ENCODE results near the gene SPPL3.
A peak's percentile ranks its signal among the peaks of the same experiment; 100 is the strongest.
"Not testable (repeated sequence)": the region's sequence is repeated elsewhere in the genome, so short reads cannot be mapped to it uniquely, and the experiment has no call there.

Gene SPPL3, protein sequence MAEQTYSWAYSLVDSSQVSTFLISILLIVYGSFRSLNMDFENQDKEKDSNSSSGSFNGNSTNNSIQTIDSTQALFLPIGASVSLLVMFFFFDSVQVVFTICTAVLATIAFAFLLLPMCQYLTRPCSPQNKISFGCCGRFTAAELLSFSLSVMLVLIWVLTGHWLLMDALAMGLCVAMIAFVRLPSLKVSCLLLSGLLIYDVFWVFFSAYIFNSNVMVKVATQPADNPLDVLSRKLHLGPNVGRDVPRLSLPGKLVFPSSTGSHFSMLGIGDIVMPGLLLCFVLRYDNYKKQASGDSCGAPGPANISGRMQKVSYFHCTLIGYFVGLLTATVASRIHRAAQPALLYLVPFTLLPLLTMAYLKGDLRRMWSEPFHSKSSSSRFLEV
- total RNA-seq = 33.1 to 43.9 reads per million in 2 donors

DNA sequence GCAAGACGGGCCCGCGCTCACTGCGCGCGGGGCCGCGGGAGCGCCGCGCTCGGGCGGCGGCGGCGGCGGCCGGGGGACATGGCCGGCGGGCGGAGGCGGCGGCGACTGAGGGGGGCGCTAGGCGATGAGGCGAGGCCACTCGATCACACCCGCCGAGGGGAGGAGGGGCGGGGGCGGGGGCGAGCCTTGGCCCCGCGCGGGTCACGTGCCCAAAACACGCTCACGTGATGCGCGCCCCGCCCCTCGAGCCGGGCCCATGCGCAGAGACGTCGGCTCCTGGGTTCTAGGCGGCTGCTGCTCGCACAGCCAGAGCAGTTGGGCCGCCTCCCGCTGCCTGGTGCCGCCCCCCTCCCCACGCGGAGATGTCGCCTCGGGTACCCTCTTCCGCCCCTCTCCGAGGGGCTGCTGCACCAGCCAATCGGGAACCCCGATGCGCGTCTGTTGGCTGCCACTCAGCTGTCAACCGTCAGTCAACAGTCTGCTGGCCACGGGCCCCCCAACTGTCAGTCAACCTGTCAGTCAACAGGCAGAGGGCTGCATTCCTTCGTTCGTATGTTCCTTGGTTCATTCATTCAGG, at the start of gene SPPL3:
Gene SPPL3, minus strand, starts transcription at position 162 of the 577 bp plus-strand sequence. CDS start 491 bp downstream, outside the sequence.
- peak; percentile 91 for DNase-seq

DNA sequence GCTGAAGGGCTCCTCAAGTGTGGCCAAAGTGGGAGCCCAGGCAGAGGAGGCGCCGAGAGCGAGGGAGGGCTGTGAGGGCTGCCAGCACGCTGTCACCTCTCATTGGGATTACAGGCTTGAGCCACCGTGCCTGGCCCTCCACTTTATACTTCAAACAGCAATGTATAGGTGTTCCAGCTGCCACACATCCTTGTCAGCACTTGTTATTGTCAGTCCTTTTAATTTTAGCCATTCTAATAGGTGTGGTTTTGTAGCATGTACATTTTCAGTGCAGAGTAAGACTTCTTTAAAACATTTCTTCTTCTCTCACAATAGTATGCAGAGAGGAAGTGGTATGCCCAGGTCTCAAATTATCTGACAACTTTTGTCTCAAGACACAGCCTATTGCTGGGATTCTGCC, 46.6 kb upstream of the SPPL3 start:
- DNase-seq = no peak

DNA sequence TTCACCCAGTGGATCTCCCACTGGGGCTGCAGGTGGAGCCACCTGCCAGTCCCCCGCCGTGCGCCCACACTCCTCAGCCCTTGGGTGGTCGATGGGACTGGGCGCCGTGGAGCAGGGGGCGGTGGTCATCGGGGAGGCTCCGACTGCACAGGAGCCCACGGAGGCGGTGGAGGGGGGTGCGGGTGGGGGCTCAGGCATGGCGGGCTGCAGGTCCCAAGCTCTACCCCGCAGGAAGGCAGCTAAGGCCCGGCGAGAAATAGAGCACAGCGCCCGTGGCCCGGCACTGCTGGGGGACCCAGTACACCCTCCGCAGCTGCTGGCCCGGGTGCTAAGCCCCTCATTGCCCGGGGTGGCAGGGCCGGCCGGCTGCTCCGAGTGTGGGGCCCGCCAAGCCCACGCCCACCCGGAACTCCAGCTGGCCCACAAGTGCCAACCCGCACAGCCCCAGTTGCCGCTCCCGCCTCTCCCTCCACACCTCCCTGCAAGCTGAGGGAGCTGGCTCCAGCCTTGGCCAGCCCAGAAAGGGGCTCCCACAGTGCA, 46.2 kb upstream of the SPPL3 start:
- not testable (repeated sequence) for DNase-seq

DNA sequence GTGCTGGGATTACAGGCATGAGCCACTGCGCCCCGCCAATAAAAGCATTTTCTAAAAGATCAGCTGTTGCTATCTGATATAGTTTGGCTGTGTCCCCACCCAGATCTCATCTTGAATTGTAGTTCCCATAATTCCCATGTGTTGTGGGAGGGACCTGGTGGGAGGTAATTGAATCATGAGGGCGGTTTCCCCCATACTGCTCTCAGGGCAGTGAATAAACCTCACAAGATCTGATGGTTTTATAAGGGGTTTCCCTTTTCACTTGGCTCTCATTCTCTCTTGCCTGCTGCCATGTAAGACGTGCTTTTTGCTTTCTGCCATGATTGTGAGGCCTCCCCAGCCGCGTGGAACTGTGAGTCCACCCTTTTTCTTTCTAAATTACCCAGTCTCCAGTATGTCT, 41.4 kb upstream of the SPPL3 start:
- not testable (repeated sequence) for DNase-seq

DNA sequence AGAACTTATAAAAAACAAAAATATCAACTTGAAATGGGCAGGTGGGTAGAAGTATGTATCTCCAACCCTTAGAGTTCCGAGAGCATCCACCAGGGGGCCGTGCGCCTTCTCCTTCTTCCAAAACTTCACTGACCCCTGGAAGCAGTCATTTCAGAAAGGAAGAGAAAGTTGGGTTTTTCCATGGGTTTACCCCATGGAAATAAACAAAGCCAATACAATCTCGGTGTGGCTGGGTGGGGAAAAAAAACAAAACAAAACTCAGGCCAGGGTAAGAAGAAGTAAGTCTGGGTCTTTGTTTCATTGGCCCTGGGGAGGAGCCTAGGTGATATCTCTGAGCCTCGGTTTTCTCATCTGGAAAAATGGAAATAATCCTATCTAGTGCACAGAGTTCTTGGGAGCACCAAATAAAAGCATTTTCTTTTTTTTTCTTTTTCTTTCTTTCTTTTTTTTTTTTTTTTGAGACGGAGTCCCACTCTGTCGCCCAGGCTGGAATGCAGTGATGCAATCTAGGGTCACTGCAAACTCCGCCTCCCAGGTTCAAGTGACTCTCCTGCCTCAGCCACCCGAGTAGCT, 40.6 kb upstream of the SPPL3 start:
- DNase-seq = peak; percentile 56

DNA sequence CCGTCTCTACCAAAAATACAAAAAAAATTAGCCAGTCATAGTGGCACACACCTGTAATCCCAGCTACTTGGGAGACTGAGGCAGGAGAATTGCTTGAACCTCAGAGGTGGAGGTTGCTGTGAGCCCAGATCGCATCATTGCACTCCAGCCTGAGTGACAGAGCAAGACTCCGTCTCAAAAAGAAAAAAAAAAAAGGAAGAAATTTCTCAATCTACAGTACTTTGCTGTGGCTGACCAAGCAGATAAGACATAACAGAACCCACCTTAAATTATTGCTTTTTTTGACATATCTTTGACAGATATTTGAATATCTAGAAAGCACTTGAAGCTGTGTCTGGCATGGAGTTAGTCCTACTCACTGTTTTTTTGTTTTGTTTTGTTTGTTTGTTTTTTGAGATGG, 39.3 kb upstream of the SPPL3 start:
- DNase-seq = no peak

DNA sequence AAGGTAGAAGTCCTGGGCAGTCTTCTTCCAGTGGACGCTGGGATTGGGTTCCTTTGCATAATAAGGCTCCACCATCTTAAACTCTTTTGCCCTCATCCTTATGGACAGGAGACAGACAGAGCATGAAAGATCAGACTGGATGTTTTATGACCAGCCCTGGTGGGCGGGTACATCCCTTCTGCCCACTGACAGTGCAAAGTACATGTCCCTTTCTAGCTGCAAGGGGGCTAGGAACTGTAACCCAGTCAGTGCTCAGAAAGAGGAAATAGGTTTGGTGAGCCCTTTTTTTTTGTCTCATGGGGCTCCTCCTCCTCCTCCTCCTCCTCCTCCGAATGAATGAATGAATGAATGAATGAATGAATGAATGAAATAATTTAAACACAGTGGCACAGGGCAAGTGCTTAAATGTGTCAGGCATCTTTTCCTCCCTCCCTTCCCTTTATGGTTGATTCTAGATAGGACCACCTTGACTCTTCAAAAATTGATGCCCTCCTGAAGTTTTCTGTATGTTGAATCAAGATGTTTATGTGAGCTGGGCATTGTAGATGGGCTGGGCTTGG, 37.8 kb upstream of the SPPL3 start:
- no peak for DNase-seq

DNA sequence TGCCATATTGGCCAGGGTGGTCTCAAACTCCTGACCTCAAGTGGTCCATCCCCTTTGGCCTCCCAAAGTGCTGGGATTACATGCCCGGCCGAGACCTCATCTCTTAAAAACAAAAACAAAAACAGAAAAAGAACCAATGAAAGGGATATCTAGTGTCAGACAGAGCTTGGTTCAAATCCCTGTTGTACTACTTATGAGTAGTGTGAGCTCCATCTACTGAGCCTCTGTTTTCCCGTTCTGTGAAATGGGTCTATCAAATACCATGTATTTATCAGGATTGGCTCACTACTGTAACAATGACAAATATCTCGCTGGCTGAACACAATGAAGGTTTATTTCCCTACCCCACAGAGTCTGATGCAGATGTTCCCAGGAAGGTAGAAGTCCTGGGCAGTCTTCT, 37.3 kb upstream of the SPPL3 start:
- DNase-seq = no peak

DNA sequence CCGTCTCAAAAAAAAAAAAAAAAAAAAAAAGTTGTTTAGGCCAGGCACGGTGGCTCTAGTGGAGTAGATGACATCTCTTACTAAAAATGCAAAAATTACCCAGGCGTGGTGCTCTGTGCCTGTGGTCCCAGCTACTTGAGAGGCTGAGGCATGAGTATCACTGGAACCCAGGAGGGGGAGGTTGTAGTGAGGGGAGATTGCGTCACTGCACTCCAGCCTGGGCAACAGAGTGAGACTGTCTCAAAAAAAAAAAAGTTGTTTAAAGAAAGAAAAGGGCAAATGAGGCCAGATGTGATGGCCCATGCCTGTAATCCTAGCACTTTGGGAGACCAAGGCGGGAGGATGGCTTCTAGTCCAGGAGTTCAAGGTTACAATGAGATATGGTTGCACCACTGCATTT, 36.6 kb upstream of the SPPL3 start:
- DNase-seq = no peak

DNA sequence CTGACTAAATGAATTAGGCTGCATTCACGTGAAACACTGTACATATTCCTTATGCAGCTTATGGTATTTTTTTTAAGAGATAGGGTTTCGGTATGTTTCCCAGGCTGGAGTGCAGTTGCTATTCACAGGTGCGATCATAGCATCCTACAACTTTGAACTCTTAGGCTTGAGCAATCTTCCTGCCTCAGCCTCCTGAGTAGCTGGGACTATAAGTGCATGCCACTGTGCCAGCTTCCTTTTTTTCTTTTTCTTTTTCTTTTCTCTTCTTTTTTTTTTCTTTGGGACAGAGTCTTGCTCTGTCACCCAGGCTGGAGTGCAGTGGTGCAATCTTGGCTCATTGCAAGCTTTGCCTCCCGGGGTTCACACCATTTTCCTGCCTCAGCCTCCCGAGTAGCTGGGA, 35.8 kb upstream of the SPPL3 start:
- DNase-seq = no peak

DNA sequence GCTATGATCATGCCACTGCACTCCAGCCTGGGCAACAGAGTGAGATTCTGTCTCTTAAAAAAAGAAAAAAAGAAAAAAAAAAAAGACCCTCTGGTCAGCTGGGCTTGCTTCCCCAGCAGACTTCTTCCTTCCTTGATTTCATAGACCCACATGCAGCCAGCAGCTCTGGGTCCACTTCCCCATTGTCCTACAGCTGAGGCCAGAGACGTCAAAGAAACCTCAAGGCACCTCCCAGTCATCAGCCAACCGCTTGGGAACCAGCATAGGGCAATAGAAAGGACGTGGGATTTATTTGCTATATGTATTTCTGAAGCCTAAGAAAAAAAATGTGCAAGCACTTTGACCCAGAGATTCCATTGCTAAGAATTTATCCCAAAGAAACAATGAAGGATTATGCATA, 35.4 kb upstream of the SPPL3 start:
- DNase-seq = no peak

DNA sequence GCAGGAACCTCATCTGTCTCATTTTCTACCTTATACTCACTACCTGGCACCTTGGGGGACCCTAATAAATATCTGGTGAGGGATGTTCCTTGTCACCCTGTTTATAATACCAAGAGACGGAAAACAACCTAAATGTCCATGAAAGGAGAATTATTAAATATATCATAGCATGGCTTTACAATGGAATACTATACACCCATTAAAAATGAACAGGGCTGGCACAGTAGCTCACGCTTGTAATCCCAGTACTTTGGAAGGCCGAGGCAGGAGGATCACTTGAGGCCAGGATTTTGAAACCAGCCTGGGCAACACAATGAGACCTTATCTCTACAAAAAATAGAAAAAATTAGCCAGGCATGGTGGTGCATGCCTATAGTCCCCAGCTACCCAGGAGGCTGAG, 34.3 kb upstream of the SPPL3 start:
- DNase-seq = no peak

DNA sequence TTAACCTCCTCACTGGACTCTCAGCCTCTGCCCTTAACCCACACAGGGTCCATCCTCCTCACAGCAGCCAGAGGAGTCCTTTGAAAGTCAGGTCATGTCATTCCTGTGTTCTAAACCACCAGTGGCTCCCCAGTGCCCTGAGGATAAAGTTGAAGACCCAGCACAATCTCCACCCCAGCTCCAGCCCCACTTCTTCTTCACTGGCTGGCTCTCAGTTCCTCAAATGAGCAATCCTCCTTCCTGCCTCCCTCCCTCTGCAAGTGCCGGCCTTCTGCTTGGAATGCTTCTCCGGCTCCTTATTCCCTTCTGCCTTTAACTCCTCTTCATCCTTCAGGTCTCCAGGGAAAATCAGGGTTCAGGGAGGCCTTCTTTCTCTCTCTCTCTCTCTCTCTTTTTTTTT, 32.0 kb upstream of the SPPL3 start:
- no peak for DNase-seq

DNA sequence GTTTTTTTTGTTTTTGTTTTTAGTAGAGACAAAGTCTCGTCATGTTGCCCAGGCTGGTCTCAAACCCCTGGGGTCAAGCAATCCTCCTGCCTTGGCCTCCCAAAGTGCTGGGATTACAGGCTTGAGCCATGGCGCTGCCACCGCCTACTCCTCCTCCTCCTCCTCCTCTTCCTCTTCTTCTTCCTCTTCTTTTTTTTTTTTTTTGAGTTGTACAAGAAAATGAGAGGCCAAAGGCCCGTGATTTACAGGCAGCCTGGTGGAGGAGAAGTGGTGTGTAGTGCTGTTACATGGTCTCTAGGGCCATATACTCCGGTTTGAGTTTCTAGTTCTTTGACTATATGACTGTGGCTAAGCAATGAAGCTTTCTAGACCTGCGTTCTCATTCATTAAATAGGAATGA, 29.6 kb upstream of the SPPL3 start:
- no peak for DNase-seq

DNA sequence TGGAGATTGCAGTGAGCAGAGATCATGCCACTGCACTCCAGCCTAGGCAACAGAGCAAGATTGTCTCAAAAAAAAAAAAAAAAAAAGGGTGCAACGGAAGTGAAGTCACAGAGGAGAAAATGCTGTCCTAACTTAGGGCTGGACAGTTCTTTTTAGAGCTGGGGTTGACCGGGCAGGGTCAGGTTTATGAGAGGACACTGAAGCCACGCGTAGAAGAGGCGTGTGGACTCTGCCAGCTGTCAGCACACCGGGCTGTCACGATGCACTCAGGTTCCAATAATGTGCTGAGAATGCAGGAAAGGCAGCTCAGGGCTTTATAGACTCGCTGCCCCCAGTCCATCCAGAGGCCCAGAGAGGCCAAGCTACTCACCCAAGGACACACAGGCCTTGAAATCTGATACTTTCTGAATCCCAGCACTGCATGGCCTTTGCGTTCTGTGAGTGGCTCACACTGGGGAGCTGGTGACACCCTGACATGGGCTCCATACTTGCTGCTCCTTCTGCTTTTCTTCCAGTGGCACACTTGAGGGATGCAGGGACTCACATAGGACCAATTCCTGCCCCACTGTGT, 28.9 kb upstream of the SPPL3 start:
- DNase-seq = no peak

DNA sequence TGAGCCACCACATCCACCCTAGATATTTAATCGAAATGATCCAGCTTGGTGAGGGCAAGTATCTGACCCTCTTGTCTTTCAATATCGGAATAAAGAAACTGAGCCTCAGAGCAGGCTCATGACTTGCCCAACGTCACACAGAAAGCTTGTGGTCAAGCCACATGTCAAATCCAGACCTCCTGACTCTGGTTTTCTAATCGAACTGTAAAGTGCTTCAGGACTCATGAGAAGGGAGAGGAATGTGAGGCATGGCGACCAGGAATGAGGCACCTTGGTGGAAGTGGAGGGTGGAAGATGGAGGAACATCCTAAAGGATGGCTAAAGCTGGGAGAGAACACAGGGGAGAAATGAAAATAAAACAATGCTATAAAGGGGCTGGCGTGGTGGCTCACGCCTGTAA, 27.9 kb upstream of the SPPL3 start:
- DNase-seq = no peak

DNA sequence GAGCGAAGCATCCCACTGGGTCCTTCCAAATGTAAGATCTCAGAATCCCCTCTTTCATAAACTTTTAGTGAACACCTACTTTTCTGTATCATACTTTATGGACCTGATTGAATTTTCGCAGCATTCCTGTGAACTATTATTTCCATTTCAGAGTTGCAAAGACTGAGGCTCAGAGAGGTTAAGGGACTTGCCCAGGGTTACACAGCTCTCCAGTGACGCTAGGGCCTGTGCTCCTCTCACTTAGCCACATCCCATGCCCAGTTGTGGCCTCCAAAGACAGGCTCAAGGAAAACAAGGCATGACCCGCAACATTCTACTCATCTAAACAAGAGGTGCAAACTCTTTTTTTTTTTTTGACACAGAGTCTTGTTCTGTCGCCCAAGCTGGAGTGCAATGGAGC, 25.9 kb upstream of the SPPL3 start:
- DNase-seq = no peak

DNA sequence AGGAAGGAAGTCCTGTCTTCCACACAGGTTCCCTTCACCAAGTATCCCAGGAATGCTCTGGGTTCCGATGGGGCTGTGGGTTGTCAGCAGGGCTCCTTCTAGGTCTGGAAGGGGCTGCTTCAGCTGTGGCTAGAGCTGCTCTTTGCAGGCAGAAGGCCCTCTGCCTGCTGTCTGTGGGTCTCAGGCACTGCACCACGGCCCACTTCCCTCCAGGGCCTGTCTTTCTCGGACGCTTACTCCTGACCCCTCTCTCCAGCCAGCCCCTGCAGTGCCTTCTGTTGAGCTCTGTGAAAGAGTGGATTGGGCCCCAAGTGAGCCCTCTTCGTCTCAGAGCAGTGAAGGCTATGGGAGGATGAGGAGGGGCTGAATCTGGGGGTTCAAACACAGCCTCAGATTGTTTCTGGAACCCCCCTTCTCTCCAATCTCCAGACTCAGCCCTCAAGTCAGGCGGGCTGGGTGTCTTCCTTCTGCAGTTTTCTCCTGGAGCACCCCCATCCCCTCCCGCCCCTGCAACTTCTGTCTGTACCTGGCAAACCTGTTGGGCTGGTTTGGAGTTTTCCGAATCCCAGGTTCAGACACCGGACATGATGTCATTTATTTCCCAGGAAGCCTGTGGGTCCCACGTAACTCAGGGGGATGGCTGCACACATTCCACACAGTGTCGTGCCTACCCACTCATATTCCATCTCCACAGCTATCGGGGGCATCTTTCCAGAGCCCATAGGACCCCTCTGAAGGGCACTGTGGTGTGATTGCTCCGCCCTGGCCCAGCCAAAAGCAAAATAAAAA, 24.9 kb upstream of the SPPL3 start:
- no peak for DNase-seq

DNA sequence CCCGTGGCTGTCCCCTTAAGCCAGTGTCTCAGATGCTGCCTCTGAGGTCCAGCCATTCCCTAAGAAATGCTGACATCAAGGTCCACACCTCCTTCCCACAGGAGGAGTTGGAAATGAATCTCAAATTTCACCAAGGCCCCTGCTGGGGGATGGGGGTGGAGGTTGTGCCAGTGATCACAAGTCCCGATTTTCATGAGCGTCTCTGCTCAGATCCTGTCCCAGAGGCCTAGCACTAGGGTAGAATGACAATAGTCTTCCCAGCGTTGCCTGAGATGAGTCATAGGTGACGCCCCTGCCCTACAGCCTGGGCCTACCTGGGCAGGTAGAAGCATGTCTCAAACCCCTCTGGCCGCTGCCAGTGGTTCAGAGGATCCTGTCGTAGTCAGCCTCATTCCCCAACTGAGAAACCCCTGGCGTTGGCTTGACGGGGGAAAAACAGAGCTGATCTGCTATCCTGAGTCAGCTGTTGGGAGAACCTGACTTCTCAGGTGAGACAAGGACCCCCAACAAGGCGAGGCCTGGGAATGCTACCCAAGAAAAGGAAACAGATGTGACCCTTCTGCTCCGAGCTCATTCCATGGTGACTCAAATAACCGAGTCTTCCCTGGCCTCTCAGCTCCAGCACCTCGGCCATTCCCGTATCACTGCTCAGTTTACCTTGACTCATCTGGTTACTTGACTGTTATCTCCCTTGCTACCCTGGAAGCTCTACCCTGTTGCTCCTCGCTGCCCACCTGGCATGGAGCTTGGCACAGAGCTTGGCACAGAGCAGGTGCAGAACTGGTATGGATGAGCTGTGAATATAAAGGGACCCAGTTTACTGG, 21.8 kb upstream of the SPPL3 start:
- DNase-seq = no peak

DNA sequence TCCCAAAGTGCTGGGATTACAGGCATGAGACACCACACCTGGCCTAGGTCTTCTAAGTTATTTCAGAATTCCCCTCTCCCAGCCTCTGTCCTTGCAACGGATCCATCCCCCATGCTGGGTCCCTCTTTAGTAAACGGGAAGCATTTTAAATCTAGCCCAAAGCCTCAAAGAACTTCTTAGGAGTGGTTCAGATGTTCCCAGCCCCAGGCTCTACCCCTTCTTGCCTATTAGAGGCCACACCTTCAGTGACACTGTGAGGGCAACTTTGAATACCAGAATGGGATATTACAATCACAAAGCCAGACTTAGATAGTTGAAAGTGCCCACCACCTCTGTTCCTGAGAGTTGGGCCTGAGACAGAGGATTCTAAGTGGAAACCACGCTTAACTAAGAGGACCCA, 18.1 kb upstream of the SPPL3 start:
- DNase-seq = no peak

DNA sequence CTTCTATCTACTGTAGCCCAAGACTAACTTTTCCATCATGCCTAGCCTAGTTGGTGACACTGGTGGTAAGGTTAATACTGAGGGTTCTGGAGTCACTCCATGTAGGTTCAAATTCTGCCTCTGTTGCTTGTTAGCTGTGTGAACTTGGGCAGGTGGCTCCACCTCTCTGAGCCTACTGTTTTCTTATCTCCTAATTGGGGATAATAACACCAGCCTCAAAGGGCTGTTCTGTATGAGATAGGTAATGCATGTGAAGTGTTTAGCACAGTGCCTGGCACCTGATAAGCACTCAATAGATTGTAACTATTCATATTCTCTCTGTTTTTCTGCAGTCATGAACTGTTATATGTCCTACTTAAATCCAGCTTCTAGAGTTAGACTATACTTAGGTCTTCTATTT, 17.5 kb upstream of the SPPL3 start:
- no peak for DNase-seq

DNA sequence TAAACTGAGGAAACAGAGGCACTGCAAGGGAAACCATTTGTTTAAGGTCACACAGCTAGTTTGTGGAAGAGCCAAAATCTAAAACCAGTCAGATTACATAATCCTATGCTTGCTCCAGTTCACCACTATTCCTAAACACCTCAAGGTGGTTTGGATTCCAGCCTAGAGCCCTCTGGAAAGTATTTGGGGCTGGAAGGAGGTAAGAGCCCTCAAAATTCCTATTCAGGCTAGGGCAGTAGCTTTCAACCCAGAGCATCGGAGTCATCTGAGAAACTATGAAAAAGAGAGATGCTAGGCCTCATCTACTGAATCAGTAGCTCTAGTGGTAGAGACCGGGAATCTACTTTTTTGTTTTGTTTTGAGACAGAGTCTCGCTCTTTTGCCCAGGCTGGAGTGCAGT, 16.0 kb upstream of the SPPL3 start:
- DNase-seq = no peak

All from T-helper 9 cell (primary cell).